SK-N-SH treated with all-trans-retinoic acid at 6 μM for 48 hours (cell line): ENCODE measurements around the gene GUCA2B.

Source experiments
- ATAC-seq: fragments of 200-7000 bp; cut with Tn5 transposase; 3 replicates; pipeline ENCODE4 v1.9.1; 2020; ENCODE audit warnings: mild to moderate bottlenecking, moderate library complexity
- BACH2 ChIP-seq: fragments of 250-450 bp; sonication (Bioruptor Pico); IDR thresholded peaks from 2 replicates; pipeline ENCODE4 v1.9.0; 2021; ENCODE audit warnings: mild to moderate bottlenecking, borderline replicate concordance
- CREB5 ChIP-seq: fragments of 250-450 bp; sonication (Bioruptor Pico); IDR thresholded peaks from 2 replicates; pipeline ENCODE4 v1.5.1; 2020; ENCODE audit warnings: low read depth, mild to moderate bottlenecking, moderate library complexity
- CSDC2 ChIP-seq: fragments of 250-450 bp; sonication (Bioruptor Pico); IDR thresholded peaks from 2 replicates; pipeline ENCODE4 v1.5.0; 2020; ENCODE audit warnings: mild to moderate bottlenecking, moderate library complexity
- ESRRG ChIP-seq: fragments of 250-450 bp; sonication (Bioruptor Pico); IDR thresholded peaks from 2 replicates; pipeline ENCODE4 v1.6.1; 2021; ENCODE audit warnings: mild to moderate bottlenecking
- GLIS3 ChIP-seq: fragments of 250-450 bp; sonication (Bioruptor Pico); IDR thresholded peaks from 2 replicates; pipeline ENCODE4 v1.5.0; 2020; ENCODE audit warnings: mild to moderate bottlenecking, moderate library complexity
- ISL1 ChIP-seq: fragments of 250-450 bp; sonication (Bioruptor Pico); IDR thresholded peaks from 2 replicates; pipeline ENCODE4 v2.1.2; 2022; ENCODE audit warnings: mild to moderate bottlenecking, moderate library complexity
- PATZ1 ChIP-seq: fragments of 250-450 bp; sonication (Bioruptor Pico); IDR thresholded peaks from 2 replicates; pipeline ENCODE4 v1.8.0; 2020; ENCODE audit warnings: mild to moderate bottlenecking, moderate library complexity, borderline replicate concordance
- POU6F1 ChIP-seq: fragments of 250-450 bp; sonication (Bioruptor Pico); IDR thresholded peaks from 2 replicates; pipeline ENCODE4 v1.8.0; 2021; ENCODE audit warnings: low read depth, mild to moderate bottlenecking, moderate library complexity, borderline replicate concordance
- PPARA ChIP-seq: fragments of 250-450 bp; sonication (Bioruptor Pico); IDR thresholded peaks from 2 replicates; pipeline ENCODE4 v1.5.0; 2020; ENCODE audit warnings: mild to moderate bottlenecking, borderline replicate concordance
- RARB ChIP-seq: fragments of 250-450 bp; sonication (Bioruptor Pico); IDR thresholded peaks from 2 replicates; pipeline ENCODE4 v1.8.0; 2021; ENCODE audit warnings: mild to moderate bottlenecking, moderate library complexity
- SNAI2 ChIP-seq: fragments of 250-450 bp; sonication (Bioruptor Pico); IDR thresholded peaks from 2 replicates; pipeline ENCODE4 v1.5.0; 2020; ENCODE audit warnings: mild to moderate bottlenecking, moderate library complexity
- TCF4 ChIP-seq: fragments of 250-450 bp; sonication (Bioruptor Pico); IDR thresholded peaks from 2 replicates; pipeline ENCODE4 v1.8.0; 2021; ENCODE audit warnings: mild to moderate bottlenecking, moderate library complexity, borderline replicate concordance
- TOX ChIP-seq: fragments of 250-450 bp; sonication (Bioruptor Pico); IDR thresholded peaks from 2 replicates; pipeline ENCODE4 v1.8.0; 2021; ENCODE audit warnings: mild to moderate bottlenecking, moderate library complexity, borderline replicate concordance
- ZC3H10 ChIP-seq: fragments of 250-450 bp; sonication (Bioruptor Pico); IDR thresholded peaks from 2 replicates; pipeline ENCODE4 v1.5.1; 2021; ENCODE audit warnings: mild to moderate bottlenecking, moderate library complexity
- ZFP3 ChIP-seq: fragments of 250-450 bp; sonication (Bioruptor Pico); IDR thresholded peaks from 2 replicates; pipeline ENCODE4 v1.5.0; 2020; ENCODE audit warnings: mild to moderate bottlenecking, moderate library complexity
- ZFP30 ChIP-seq: fragments of 450-650 bp; formaldehyde crosslinking; IDR thresholded peaks from 2 replicates; pipeline ENCODE4 v1.5.0; 2022; ENCODE audit warnings: mild to moderate bottlenecking, moderate library complexity
- ZNF565 ChIP-seq: fragments of 450-650 bp; formaldehyde crosslinking; conservative IDR thresholded peaks from 2 replicates; pipeline ENCODE4 v1.5.0; 2020; ENCODE audit warnings: low read depth, mild to moderate bottlenecking, moderate library complexity
- ZNF70 ChIP-seq: fragments of 450-650 bp; formaldehyde crosslinking; IDR thresholded peaks from 2 replicates; pipeline ENCODE4 v1.5.0; 2020; ENCODE audit warnings: mild to moderate bottlenecking, moderate library complexity
- TF ChIP-seq, protein P1 (sequence below): fragments of 250-450 bp; sonication (Bioruptor Pico); IDR thresholded peaks from 2 replicates; pipeline ENCODE4 v1.5.1; 2021; ENCODE audit warnings: mild to moderate bottlenecking, moderate library complexity
- TF ChIP-seq, protein P2 (sequence below): fragments of 250-450 bp; sonication (Bioruptor Pico); IDR thresholded peaks from 2 replicates; pipeline ENCODE4 v1.5.0; 2020; ENCODE audit warnings: mild to moderate bottlenecking, moderate library complexity

Gene GUCA2B

GRCh38 chr1:42167611-42168390, 14.6 kb downstream of the GUCA2B start (continued):
- TF ChIP-seq, protein P1, sequence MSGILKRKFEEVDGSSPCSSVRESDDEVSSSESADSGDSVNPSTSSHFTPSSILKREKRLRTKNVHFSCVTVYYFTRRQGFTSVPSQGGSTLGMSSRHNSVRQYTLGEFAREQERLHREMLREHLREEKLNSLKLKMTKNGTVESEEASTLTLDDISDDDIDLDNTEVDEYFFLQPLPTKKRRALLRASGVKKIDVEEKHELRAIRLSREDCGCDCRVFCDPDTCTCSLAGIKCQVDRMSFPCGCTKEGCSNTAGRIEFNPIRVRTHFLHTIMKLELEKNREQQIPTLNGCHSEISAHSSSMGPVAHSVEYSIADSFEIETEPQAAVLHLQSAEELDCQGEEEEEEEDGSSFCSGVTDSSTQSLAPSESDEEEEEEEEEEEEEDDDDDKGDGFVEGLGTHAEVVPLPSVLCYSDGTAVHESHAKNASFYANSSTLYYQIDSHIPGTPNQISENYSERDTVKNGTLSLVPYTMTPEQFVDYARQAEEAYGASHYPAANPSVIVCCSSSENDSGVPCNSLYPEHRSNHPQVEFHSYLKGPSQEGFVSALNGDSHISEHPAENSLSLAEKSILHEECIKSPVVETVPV (CRISPR knock-in tag): no peak
- TF ChIP-seq ESRRG (CRISPR knock-in tag): no peak
- TF ChIP-seq SNAI2 (CRISPR knock-in tag): no peak
- TF ChIP-seq, protein P2, sequence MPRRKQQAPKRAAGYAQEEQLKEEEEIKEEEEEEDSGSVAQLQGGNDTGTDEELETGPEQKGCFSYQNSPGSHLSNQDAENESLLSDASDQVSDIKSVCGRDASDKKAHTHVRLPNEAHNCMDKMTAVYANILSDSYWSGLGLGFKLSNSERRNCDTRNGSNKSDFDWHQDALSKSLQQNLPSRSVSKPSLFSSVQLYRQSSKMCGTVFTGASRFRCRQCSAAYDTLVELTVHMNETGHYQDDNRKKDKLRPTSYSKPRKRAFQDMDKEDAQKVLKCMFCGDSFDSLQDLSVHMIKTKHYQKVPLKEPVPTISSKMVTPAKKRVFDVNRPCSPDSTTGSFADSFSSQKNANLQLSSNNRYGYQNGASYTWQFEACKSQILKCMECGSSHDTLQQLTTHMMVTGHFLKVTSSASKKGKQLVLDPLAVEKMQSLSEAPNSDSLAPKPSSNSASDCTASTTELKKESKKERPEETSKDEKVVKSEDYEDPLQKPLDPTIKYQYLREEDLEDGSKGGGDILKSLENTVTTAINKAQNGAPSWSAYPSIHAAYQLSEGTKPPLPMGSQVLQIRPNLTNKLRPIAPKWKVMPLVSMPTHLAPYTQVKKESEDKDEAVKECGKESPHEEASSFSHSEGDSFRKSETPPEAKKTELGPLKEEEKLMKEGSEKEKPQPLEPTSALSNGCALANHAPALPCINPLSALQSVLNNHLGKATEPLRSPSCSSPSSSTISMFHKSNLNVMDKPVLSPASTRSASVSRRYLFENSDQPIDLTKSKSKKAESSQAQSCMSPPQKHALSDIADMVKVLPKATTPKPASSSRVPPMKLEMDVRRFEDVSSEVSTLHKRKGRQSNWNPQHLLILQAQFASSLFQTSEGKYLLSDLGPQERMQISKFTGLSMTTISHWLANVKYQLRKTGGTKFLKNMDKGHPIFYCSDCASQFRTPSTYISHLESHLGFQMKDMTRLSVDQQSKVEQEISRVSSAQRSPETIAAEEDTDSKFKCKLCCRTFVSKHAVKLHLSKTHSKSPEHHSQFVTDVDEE (CRISPR knock-in tag): no peak
- TF ChIP-seq, all 23 proteins: peak for 0

DNA sequence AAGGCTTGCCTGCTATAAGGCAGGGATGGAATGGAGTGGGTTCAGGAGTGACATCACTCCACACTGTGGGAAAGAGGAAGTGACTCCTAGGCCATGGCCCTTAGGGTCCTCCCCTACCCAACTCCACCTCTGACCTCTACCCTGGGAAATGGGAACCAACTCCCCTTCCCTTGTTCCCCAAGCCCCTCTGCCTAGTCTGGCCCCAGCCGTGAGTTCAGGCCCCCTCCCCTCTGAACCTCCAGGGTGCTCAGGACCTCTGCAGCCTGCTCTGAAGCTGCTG, 15.1 kb downstream of the GUCA2B start:
- TF ChIP-seq ZNF565 (CRISPR knock-in tag) (no peak), CSDC2 (CRISPR knock-in tag) (no peak), TOX (CRISPR knock-in tag) (no peak), POU6F1 (CRISPR knock-in tag) (no peak), ZFP30 (CRISPR knock-in tag) (no peak), PPARA (CRISPR knock-in tag) (no peak), RARB (CRISPR knock-in tag) (no peak), ZC3H10 (CRISPR knock-in tag) (no peak), BACH2 (CRISPR knock-in tag) (no peak), CREB5 (CRISPR knock-in tag) (no peak), GLIS3 (no peak), SNAI2 (CRISPR knock-in tag) (no peak), ZNF70 (CRISPR knock-in tag) (no peak), ZFP3 (CRISPR knock-in tag) (no peak), PATZ1 (CRISPR knock-in tag) (no peak), ISL1 (CRISPR knock-in tag) (no peak), TCF4 (CRISPR knock-in tag) (no peak)
- TF ChIP-seq, protein P2 (CRISPR knock-in tag): no peak
- ATAC-seq: no peak
